Bronchial epithelial cell (primary cell): ENCODE data around the gene EDA. TPM values are rescaled to one million over a fixed set of nuclear protein-coding genes. Genes with fewer than 3 reads are reported as not detected.
A peak's percentile ranks its signal among the peaks of the same experiment; 100 is the strongest.

ENCODE experiments used
- DNase-seq: peaks from one replicate; pipeline ENCODE4 v3.0.0-alpha.2; 2010; ENCODE audit warnings: low read depth
- FAIRE-seq: peaks from 2 replicates; lab custom pipeline; 2011; peaks lifted over from hg19 to GRCh38; lab: Jason Lieb, UNC
- H3K27me3 ChIP-seq: 2 replicates; pipeline ENCODE4 v1.5.1; 2011; ENCODE audit warnings: low read length; ENCODE audit not compliant: control insufficient read depth, insufficient read depth
- H3K36me3 ChIP-seq: 2 replicates; pipeline ENCODE4 v1.5.1; 2011; ENCODE audit warnings: low read length; ENCODE audit not compliant: control insufficient read depth, insufficient read depth
- H3K4me3 ChIP-seq: 2 replicates; pipeline ENCODE4 v1.5.1; 2011; ENCODE audit warnings: mild to moderate bottlenecking, low read depth, low read length, control low read depth
- total RNA-seq: library from RNA; depleted of rRNA; stranded (reverse); fragments of >200 nt; gene quantifications from 2 replicates; pipeline ENCODE4 v1.2.1, GENCODE V29; 2014
- TF ChIP-seq, protein P1 (sequence below): IDR thresholded peaks from 2 replicates; pipeline ENCODE4 v1.5.1; 2011; ENCODE audit warnings: mild to moderate bottlenecking, moderate library complexity, low read length, control low read depth, inconsistent platforms; ENCODE audit not compliant: insufficient read depth, severe bottlenecking

EDA gene
- total RNA-seq, 1 donor from 2014 or later, result 0.26 TPM

DNA sequence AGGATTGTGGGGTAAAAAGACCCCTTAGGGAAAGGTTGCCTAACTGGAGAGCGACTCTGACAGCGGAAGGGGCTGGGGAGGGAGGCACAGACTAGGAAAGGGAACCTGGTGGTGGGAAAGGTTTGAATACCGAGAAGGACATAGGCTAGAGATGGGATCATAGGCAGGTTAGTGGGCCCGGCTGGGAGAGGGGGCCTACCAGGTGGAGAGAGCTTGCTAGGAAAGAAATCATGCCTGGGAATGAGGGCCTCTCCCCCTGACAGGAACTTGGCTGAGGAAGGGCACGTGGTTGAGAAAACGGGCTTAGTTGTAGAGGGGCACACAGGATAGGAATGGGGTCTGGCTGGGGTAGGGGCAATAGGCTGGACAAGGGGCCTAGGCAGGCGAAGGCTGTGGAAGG lies 450.7 kb downstream of the EDA start:
- TF ChIP-seq, protein P1, sequence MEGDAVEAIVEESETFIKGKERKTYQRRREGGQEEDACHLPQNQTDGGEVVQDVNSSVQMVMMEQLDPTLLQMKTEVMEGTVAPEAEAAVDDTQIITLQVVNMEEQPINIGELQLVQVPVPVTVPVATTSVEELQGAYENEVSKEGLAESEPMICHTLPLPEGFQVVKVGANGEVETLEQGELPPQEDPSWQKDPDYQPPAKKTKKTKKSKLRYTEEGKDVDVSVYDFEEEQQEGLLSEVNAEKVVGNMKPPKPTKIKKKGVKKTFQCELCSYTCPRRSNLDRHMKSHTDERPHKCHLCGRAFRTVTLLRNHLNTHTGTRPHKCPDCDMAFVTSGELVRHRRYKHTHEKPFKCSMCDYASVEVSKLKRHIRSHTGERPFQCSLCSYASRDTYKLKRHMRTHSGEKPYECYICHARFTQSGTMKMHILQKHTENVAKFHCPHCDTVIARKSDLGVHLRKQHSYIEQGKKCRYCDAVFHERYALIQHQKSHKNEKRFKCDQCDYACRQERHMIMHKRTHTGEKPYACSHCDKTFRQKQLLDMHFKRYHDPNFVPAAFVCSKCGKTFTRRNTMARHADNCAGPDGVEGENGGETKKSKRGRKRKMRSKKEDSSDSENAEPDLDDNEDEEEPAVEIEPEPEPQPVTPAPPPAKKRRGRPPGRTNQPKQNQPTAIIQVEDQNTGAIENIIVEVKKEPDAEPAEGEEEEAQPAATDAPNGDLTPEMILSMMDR, result no peak
- DNase-seq (no peak), FAIRE-seq (no peak)
- Histone ChIP-seq H3K4me3 (no peak overlapping the region), H3K27me3 (no peaks in the 10 kb centered on the region), H3K36me3 (no peaks in the 10 kb centered on the region)

- FAIRE-seq (no peak), DNase-seq (no peak)
- Histone ChIP-seq H3K4me3 (no peak overlapping the region), H3K27me3 (no peaks in the 10 kb centered on the region), H3K36me3 (no peaks in the 10 kb centered on the region)
- TF ChIP-seq, protein P1, result no peak
Observed at GRCh38 chrX:70079297-70079696, 463.4 kb downstream of the EDA start.

DNA sequence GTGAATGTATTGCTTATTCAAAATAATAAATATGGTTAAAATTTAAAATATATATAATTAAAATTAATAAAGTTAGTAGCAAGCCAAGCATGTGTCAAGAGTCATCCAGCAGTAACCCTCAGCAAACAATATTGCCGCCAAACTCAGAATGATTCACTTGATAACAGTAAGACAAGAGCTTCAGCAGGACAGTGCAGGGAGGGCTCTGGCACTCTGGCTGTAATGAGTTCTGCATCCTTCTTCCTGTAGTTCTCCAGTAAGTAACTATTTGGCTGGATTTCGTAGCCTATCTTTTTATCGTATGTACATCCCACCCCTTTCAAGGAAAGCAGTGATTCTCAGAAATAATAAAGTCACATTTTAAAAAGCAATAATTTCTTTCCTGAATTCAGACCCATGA lies 464.0 kb downstream of the EDA start:
- TF ChIP-seq, protein P1, result no peak
- H3K4me3 ChIP-seq, result no peak overlapping the region
- FAIRE-seq (no peak), DNase-seq (peak; percentile 2)
- no peaks in the 10 kb centered on the region for H3K36me3 ChIP-seq
- H3K27me3 ChIP-seq, result no peaks in the 10 kb centered on the region

GRCh38 chrX:70082723-70083122 lies 466.8 kb downstream of the EDA start:
- TF ChIP-seq, protein P1, result no peak
- FAIRE-seq, result no peak
- H3K36me3 ChIP-seq, result no peaks in the 10 kb centered on the region

DNA sequence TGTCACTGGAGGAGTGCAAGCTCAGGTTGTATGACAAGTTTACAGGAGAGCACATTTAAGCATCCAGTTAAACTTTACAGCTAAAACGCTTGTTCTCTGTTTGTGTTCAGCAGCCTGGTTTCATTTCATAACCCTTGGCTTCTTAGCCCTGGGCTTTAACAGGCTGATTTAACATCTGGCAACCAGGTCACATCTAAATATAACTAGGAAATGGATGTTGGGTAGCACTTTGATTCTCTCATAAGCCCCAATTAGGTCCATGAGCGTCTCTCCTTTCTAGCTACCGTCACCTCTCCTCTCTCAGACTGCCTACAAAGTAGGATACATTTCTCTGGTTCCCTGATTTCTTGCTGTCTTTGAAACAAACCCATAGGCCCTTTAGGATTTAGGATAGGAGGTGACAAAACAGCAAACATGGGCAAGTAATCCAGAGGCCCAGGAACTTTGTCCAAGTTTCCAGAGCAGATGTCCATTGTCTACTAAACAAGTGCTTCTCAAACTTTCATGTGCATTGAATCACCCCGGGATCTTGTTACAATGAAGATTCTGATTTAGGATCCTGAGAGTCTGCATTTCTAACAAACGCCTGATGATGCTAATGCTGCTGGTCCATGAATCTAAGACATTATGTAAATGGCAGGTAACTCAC lies 468.8 kb downstream of the EDA start:
- Histone ChIP-seq H3K4me3 (no peak overlapping the region), H3K27me3 (no peaks in the 10 kb centered on the region), H3K36me3 (no peaks in the 10 kb centered on the region)
- DNase-seq, result no peak
- TF ChIP-seq, protein P1, result no peak
- FAIRE-seq, result no peak

More at GRCh38 chrX:70082723-70083122, 466.8 kb downstream of the EDA start:
- no peak for DNase-seq
- H3K27me3 ChIP-seq, result no peaks in the 10 kb centered on the region
- H3K4me3 ChIP-seq, result no peak overlapping the region
